HepG2 (cell line): Measurements from ENCODE around the gene LHX1. TPM values are rescaled to one million over a fixed set of nuclear protein-coding genes. Genes with fewer than 3 reads are reported as not detected.

ENCODE experiments used
- ATAC-seq: fragments of 200-7000 bp; cut with Tn5 transposase; 3 replicates; pipeline ENCODE4 v1.9.1; 2020; ENCODE audit warnings: mild to moderate bottlenecking, moderate library complexity
- BruUV-seq: library from RNA; stranded (reverse); fragments of 400-500 nt; replicated peaks from 2 replicates; lab custom pipeline; 2021; lab: Mats Ljungman, UMichigan
- CTCF ChIA-PET: fragments of 300-600 bp; formaldehyde crosslinking; extraction: SDS; loops from one replicate; lab custom pipeline; 2021; ENCODE audit warnings: low total read pairs, inconsistent platforms, low intra/inter-chr PET ratio; lab: Yijun Ruan, JAX
- POLR2A ChIA-PET: fragments of 350-600 bp; sonication (Branson Sonifier 250); formaldehyde crosslinking; loops from one replicate; lab custom pipeline; 2020; ENCODE audit warnings: antibody characterized with exemption, inconsistent platforms; lab: Yijun Ruan, JAX
- DNase-seq: peaks from one replicate; pipeline ENCODE4 v3.0.0-alpha.2; 2015; ENCODE audit warnings: low spot score
- FAIRE-seq: peaks from 3 replicates; lab custom pipeline; 2011; peaks lifted over from hg19 to GRCh38; lab: Jason Lieb, UNC
- H2AFZ ChIP-seq: one replicate; pipeline ENCODE4 v1.6.1; 2011; ENCODE audit warnings: low read length, inconsistent platforms
- H3K27ac ChIP-seq: fragments of 300-600 bp; 3 replicates; pipeline ENCODE4 v1.8.0; 2011; ENCODE audit warnings: mixed run types, mild to moderate bottlenecking, mixed read lengths, low read length, inconsistent platforms; ENCODE audit not compliant: insufficient read depth; ENCODE audit errors: extremely low read length
- H3K27me3 ChIP-seq, 2 experiments: fragments of 200-600 bp in 1 of 2; 2 replicates in 1 of 2; 3 replicates in 1 of 2; pipeline versions ENCODE4 v1.6.0 to v1.8.0; 2011; ENCODE audit warnings: low read length in 2 of 2, mild to moderate bottlenecking in 2 of 2, moderate library complexity in 2 of 2, inconsistent platforms in 1 of 2; ENCODE audit not compliant: insufficient read depth in 2 of 2, control insufficient read depth in 1 of 2
- H3K36me3 ChIP-seq, 2 experiments: fragments of 200-600 bp in 1 of 2; replicated peaks in 1 of 2; 2 replicates in 1 of 2; 3 replicates in 1 of 2; pipeline versions ENCODE4 v1.5.1 to v1.8.0; 2011; ENCODE audit warnings: low read length in 2 of 2, inconsistent platforms in 1 of 2; ENCODE audit not compliant: insufficient read depth in 2 of 2, control insufficient read depth in 1 of 2
- H3K4me1 ChIP-seq: 2 replicates; pipeline ENCODE4 v1.5.1; 2012; ENCODE audit warnings: low read length, inconsistent platforms; ENCODE audit not compliant: insufficient read depth
- H3K4me2 ChIP-seq: 2 replicates; pipeline ENCODE4 v1.6.0; 2011; ENCODE audit warnings: low read depth, low read length, inconsistent platforms
- H3K4me3 ChIP-seq, 3 experiments: fragments of 200-600 bp in 1 of 3; sonication (generic), shearing (Covaris generic) in 1 of 3; replicated peaks in 1 of 3; 2 replicates each; pipeline ENCODE4 v1.5.1; 2011 to 2016; ENCODE audit warnings: low read length in 3 of 3, inconsistent platforms in 2 of 3, low read depth in 2 of 3, mild to moderate bottlenecking in 2 of 3, control low read depth in 1 of 3, mixed read lengths in 1 of 3; ENCODE audit not compliant: insufficient read depth in 1 of 3
- H3K79me2 ChIP-seq: one replicate; pipeline ENCODE4 v1.6.1; 2011; ENCODE audit warnings: low read length, inconsistent platforms; ENCODE audit not compliant: insufficient read depth
- H3K9ac ChIP-seq: 2 replicates; pipeline ENCODE4 v1.6.0; 2011; ENCODE audit warnings: mild to moderate bottlenecking, low read depth, low read length, inconsistent platforms; ENCODE audit not compliant: insufficient read depth
- H3K9me3 ChIP-seq: 2 replicates; pipeline ENCODE4 v1.5.1; 2012; ENCODE audit warnings: mild to moderate bottlenecking, low read length
- H4K20me1 ChIP-seq: 2 replicates; pipeline ENCODE4 v1.6.0; 2011; ENCODE audit warnings: inconsistent platforms, mild to moderate bottlenecking, low read length, moderate library complexity; ENCODE audit not compliant: insufficient read depth
- EZH2 ChIP-seq: conservative IDR thresholded peaks from 2 replicates; pipeline ENCODE4 v1.6.1; 2012; ENCODE audit warnings: mild to moderate bottlenecking, low read depth, low read length, moderate library complexity
- WGBS: methylation state at CpG from one replicate; pipeline ENCODE4 v1.1.6; 2017; ENCODE audit warnings: low lambda C conversion rate; 5-methylcytosine and 5-hydroxymethylcytosine counted together
- in situ Hi-C: cut with HindIII; loops from 2 replicates; pipeline ENCODE4 v1.10.0; 2017; ENCODE audit warnings: low pct_unique_long_range_greater_than_20kb; ENCODE audit not compliant: extremely low pct_ligation_motif_present
- intact Hi-C: fragments of 100-400 bp; cut with micrococcal nuclease; formaldehyde crosslinking; loops from one replicate; pipeline ENCODE4 v1.10.0; 2022; ENCODE audit not compliant: unreplicated experiment
- polyA plus RNA-seq, 8 experiments: library from polyadenylated mRNA; depleted of rRNA in 3 of 8; stranded (reverse) in 7 of 8; unstranded in 1 of 8; fragments of >200 nt; fragmentation: Illumina TruSeq in 4 of 8; extraction: Trizol in 4 of 8; gene quantifications; 2 replicates each; pipeline versions ENCODE4 v1.2.1 to v1.2.3, GENCODE V29; 2011 to 2016; ENCODE audit warnings: low read depth in 4 of 8, missing spikeins in 1 of 8, mixed read lengths in 1 of 8; ENCODE audit not compliant: insufficient read depth in 1 of 8
- total RNA-seq, 5 experiments: library from RNA; depleted of rRNA; stranded (reverse); fragments of >200 nt; fragmentation: Illumina TruSeq; extraction: Trizol; gene quantifications; 2 replicates each; pipeline ENCODE4 v1.2.3, GENCODE V29; 2016; ENCODE audit warnings: low read depth in 1 of 5
- TF ChIP-seq, protein P1 (sequence below): sonication (generic); formaldehyde crosslinking; IDR thresholded peaks from 2 replicates; pipeline ENCODE4 v1.4.0; 2020; ENCODE audit warnings: missing genetic modification reagents

LHX1 gene
- total and polyA plus RNA-seq, 2 of the 13 experiments (the other 11 are each of a cell fraction or from before 2014, with no cell fraction given), result not detected

DNA sequence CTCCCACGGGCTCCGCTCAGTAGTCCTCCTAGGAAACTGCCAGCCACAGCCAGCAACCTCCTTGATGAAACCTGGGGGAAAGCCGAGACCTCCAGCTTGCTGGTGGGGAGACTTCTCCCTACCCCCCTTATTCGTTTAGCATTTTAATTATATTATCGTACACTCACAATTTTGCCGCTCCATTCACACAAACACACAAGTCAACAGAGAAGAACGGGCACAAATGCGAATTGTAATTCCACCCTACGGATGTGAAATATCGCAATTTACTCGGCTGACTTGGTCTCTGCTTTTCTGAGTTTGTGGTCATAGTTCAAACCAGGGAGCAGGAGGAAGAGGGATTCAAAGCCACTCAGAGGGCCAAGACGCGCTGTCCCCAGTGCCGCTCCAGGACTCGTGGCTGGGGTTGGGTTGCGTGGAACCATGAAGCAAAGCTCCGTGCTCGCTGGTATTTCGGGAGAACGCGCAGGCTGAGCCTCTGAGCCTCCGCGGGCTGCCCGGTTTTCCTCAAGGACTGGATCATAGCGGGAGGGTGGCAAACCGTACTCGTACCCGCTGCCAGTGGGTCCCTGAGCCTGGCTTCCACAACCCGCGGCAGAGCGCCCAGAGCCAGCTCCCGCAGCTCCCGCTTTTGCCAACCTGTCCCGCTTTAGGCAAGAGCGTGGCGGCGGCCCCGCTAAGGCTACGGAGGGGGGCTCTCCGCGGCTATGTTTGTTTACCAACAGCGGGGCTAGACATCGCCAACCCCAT, 2.0 kb downstream of the LHX1 start:
- ATAC-seq, result no peak
- H3K27me3 ChIP-seq, result peaks cover 38 to 82% of the 10 kb centered on the region in 2 experiments
- WGBS, result 55% methylated on average over 24 of the region's 43 CpGs
- peak overlapping the region in 1 of 3 experiments; percentile 58; a peak in 1 of 6 replicates for H3K4me3 ChIP-seq
- no TSS peak for BruUV-seq
- H3K9me3 ChIP-seq, result no peaks in the 10 kb centered on the region
- CTCF ChIA-PET, result no interaction called here
- peak; percentile 32; the same call in 1 of the 2 replicates for TF ChIP-seq EZH2
- TF ChIP-seq, protein P1, sequence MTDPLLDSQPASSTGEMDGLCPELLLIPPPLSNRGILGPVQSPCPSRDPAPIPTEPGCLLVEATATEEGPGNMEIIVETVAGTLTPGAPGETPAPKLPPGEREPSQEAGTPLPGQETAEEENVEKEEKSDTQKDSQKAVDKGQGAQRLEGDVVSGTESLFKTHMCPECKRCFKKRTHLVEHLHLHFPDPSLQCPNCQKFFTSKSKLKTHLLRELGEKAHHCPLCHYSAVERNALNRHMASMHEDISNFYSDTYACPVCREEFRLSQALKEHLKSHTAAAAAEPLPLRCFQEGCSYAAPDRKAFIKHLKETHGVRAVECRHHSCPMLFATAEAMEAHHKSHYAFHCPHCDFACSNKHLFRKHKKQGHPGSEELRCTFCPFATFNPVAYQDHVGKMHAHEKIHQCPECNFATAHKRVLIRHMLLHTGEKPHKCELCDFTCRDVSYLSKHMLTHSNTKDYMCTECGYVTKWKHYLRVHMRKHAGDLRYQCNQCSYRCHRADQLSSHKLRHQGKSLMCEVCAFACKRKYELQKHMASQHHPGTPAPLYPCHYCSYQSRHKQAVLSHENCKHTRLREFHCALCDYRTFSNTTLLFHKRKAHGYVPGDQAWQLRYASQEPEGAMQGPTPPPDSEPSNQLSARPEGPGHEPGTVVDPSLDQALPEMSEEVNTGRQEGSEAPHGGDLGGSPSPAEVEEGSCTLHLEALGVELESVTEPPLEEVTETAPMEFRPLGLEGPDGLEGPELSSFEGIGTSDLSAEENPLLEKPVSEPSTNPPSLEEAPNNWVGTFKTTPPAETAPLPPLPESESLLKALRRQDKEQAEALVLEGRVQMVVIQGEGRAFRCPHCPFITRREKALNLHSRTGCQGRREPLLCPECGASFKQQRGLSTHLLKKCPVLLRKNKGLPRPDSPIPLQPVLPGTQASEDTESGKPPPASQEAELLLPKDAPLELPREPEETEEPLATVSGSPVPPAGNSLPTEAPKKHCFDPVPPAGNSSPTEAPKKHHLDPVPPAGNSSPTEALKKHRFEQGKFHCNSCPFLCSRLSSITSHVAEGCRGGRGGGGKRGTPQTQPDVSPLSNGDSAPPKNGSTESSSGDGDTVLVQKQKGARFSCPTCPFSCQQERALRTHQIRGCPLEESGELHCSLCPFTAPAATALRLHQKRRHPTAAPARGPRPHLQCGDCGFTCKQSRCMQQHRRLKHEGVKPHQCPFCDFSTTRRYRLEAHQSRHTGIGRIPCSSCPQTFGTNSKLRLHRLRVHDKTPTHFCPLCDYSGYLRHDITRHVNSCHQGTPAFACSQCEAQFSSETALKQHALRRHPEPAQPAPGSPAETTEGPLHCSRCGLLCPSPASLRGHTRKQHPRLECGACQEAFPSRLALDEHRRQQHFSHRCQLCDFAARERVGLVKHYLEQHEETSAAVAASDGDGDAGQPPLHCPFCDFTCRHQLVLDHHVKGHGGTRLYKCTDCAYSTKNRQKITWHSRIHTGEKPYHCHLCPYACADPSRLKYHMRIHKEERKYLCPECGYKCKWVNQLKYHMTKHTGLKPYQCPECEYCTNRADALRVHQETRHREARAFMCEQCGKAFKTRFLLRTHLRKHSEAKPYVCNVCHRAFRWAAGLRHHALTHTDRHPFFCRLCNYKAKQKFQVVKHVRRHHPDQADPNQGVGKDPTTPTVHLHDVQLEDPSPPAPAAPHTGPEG (CRISPR knock-in tag), result no peak
- TF ChIP-seq, all 625 proteins: peak for 1
- intact Hi-C loops, result no loop called here
- in situ Hi-C loops, result no loop called here
- POLR2A ChIA-PET, result interaction anchor here (1.8 kb wide), 1 partner anchor 10 kb away, joined by 7 read pairs; the partner anchor contains the start of gene AATF
- FAIRE-seq (no peak), DNase-seq (no peak)
- H3K27ac ChIP-seq, result no peak overlapping the region
- H4K20me1 ChIP-seq, result peaks cover 21% of the 10 kb centered on the region; the same call in 1 of the 2 replicates
- no peak overlapping the region for H3K9ac ChIP-seq
- H3K36me3 ChIP-seq, result no peaks in the 10 kb centered on the region
- H3K79me2 ChIP-seq, result no peaks in the 10 kb centered on the region
- no peak overlapping the region for H3K4me2 ChIP-seq
- H3K4me1 ChIP-seq, result peaks cover 48% of the 10 kb centered on the region
- H2AFZ ChIP-seq, result no peak overlapping the region
